Skeletal muscle cell (primary cell): Measurements from ENCODE around the gene TENT4B.
"Not testable (repeated sequence)": the region's sequence is repeated elsewhere in the genome, so short reads cannot be mapped to it uniquely, and the experiment has no call there.

Source experiments
- DNase-seq: peaks from one replicate; pipeline ENCODE4 v3.0.0-alpha.2; 2010; ENCODE audit warnings: low read depth
- H3K4me3 ChIP-seq: 2 replicates; pipeline ENCODE4 v1.5.1; 2011; ENCODE audit warnings: low read depth, mild to moderate bottlenecking, control low read depth, low read length, moderate library complexity

The TENT4B gene

GRCh38 chr16:50153596-50154419 lies 702 bp downstream of the TENT4B start:
- DNase-seq = no peak

GRCh38 chr16:50154420-50154950 lies 1.4 kb downstream of the TENT4B start:
- H3K4me3 ChIP-seq = peak overlapping the region; percentile 86
- DNase-seq = no peak

More at GRCh38 chr16:50153596-50154419, 702 bp downstream of the TENT4B start:
- H3K4me3 ChIP-seq = peak overlapping the region; percentile 86

GRCh38 chr16:50155925-50156324 lies 2.8 kb downstream of the TENT4B start:
- DNase-seq = no peak
- no peak overlapping the region for H3K4me3 ChIP-seq

GRCh38 chr16:50156590-50156989 lies 3.5 kb downstream of the TENT4B start:
- DNase-seq = no peak
- no peak overlapping the region for H3K4me3 ChIP-seq

- no peak overlapping the region for H3K4me3 ChIP-seq
- DNase-seq = no peak
Measured at GRCh38 chr16:50160495-50161164, 7.5 kb downstream of the TENT4B start.

GRCh38 chr16:50161950-50162349 lies 8.8 kb downstream of the TENT4B start:
- no peak for DNase-seq
- H3K4me3 ChIP-seq = no peak overlapping the region

GRCh38 chr16:50165473-50165872 lies 12.4 kb downstream of the TENT4B start:
- no peak overlapping the region for H3K4me3 ChIP-seq
- DNase-seq = no peak

- H3K4me3 ChIP-seq = no peak overlapping the region
- DNase-seq = no peak
Measured at GRCh38 chr16:50166511-50167500, 13.7 kb downstream of the TENT4B start.

- no peak overlapping the region for H3K4me3 ChIP-seq
- no peak for DNase-seq
Measured at GRCh38 chr16:50167556-50167955, 14.4 kb downstream of the TENT4B start.

- DNase-seq = no peak
- H3K4me3 ChIP-seq = no peak overlapping the region
Measured at GRCh38 chr16:50169555-50170096, 16.5 kb downstream of the TENT4B start.

- DNase-seq, H3K4me3 ChIP-seq: not testable (repeated sequence)
Measured at GRCh38 chr16:50171773-50172172, 18.7 kb downstream of the TENT4B start.

- DNase-seq = no peak
- H3K4me3 ChIP-seq = no peak overlapping the region
Measured at GRCh38 chr16:50172195-50172922, 19.3 kb downstream of the TENT4B start.

- DNase-seq = no peak
- no peak overlapping the region for H3K4me3 ChIP-seq
Measured at GRCh38 chr16:50173316-50173715, 20.2 kb downstream of the TENT4B start.

- DNase-seq = no peak
- no peak overlapping the region for H3K4me3 ChIP-seq
Measured at GRCh38 chr16:50178491-50178941, 25.4 kb downstream of the TENT4B start.

GRCh38 chr16:50182441-50182840 lies 29.3 kb downstream of the TENT4B start:
- no peak for DNase-seq
- H3K4me3 ChIP-seq = no peak overlapping the region

GRCh38 chr16:50183316-50183715 lies 30.2 kb downstream of the TENT4B start:
- DNase-seq = no peak
- H3K4me3 ChIP-seq = no peak overlapping the region

GRCh38 chr16:50185005-50185505 lies 31.9 kb downstream of the TENT4B start:
- DNase-seq = no peak
- H3K4me3 ChIP-seq = no peak overlapping the region

GRCh38 chr16:50188619-50189136 lies 35.6 kb downstream of the TENT4B start:
- no peak overlapping the region for H3K4me3 ChIP-seq

More at GRCh38 chr16:50188619-50189136, 35.6 kb downstream of the TENT4B start:
- DNase-seq = no peak
